ENCODE measurements around the gene MPPED2.

Gene MPPED2

DNA sequence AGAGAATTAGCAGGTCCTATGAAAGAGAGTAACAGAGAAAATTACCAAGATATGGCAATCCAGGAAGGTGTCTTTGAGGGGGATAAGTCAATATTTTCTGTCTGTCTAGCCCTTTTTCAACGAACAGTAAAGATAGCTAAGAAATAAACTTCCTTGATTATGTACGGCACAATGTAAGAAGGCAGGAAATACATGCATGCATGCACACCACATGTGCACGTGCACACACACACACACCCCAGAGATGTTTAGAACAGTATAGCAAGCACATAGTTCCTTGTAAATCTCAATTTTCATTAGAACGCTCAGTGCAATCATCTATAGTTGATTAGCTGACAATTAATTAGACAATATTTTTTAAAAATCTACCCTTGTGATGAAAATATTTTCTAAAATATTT is 74.7 kb downstream of the MPPED2 start:
- TF ChIP-seq EZH2 (optimal IDR thresholded peaks at IDR 0.05; ENCODE audit: low read depth, low read length) = no peak

DNA sequence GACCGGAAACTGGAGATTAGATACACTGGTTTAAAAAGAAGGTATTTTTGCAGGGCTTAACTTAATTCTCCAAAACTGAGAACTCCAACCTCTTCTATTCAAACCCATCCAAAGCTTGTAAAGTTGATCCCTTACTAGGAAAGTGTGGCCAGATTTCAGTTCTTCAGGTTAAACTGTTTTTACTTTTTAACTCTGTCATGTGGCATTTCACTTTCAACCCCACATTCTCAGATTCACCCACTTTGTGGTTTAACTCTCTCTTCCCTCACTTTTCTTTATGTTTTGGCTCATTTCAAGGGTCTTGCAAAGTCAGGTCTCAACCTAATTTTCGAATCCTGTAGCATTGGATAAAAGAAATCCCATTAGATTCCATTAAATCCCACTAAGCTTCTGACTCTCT is 75.4 kb downstream of the MPPED2 start:
- DNase-seq = no peak
- Histone ChIP-seq H3K9me3 (replicated peaks; ENCODE audit: insufficient read depth, low read length) (no peaks in the 10 kb centered on the region), H3K4me2 (ENCODE audit: low read depth, low read length) (no peak overlapping the region), H3K36me3 (replicated peaks; ENCODE audit: insufficient read depth, low read length) (no peaks in the 10 kb centered on the region), H3K79me2 (ENCODE audit: low read length) (no peaks in the 10 kb centered on the region), H3K27me3 (replicated peaks; ENCODE audit: insufficient read depth, low read length) (no peaks in the 10 kb centered on the region), H3K9me2 (replicated peaks; ENCODE audit: insufficient read depth, low read length) (no peaks in the 10 kb centered on the region), H3K4me1 (ENCODE audit: low read length) (no peaks in the 10 kb centered on the region), H3K9ac (ENCODE audit: low read length) (no peak overlapping the region), H4K20me1 (ENCODE audit: insufficient read depth, low read length) (no peaks in the 10 kb centered on the region), H3K4me3 (ENCODE audit: low read length) (no peak overlapping the region), H2AFZ (ENCODE audit: low read length) (no peak overlapping the region), H3F3A (ENCODE audit: insufficient read depth, low read length) (no peaks in the 10 kb centered on the region), H3K27ac (ENCODE audit: low read length) (no peak overlapping the region)
- TF ChIP-seq EZH2 (optimal IDR thresholded peaks at IDR 0.05; ENCODE audit: low read depth, low read length) (no peak), EZH2phosphoT487 (IDR thresholded peaks at IDR 0.05; ENCODE audit: low read length) (no peak)
- TF ChIP-seq, protein P1, sequence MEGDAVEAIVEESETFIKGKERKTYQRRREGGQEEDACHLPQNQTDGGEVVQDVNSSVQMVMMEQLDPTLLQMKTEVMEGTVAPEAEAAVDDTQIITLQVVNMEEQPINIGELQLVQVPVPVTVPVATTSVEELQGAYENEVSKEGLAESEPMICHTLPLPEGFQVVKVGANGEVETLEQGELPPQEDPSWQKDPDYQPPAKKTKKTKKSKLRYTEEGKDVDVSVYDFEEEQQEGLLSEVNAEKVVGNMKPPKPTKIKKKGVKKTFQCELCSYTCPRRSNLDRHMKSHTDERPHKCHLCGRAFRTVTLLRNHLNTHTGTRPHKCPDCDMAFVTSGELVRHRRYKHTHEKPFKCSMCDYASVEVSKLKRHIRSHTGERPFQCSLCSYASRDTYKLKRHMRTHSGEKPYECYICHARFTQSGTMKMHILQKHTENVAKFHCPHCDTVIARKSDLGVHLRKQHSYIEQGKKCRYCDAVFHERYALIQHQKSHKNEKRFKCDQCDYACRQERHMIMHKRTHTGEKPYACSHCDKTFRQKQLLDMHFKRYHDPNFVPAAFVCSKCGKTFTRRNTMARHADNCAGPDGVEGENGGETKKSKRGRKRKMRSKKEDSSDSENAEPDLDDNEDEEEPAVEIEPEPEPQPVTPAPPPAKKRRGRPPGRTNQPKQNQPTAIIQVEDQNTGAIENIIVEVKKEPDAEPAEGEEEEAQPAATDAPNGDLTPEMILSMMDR (IDR thresholded peaks at IDR 0.05; ENCODE audit: low read length) = no peak

More for the DNA sequence above, 74.7 kb downstream of the MPPED2 start:
- Histone ChIP-seq H3K4me1 (ENCODE audit: low read length) (no peaks in the 10 kb centered on the region), H3K36me3 (replicated peaks; ENCODE audit: insufficient read depth, low read length) (no peaks in the 10 kb centered on the region), H2AFZ (ENCODE audit: low read length) (no peak overlapping the region), H3K79me2 (ENCODE audit: low read length) (no peaks in the 10 kb centered on the region), H3K27me3 (replicated peaks; ENCODE audit: insufficient read depth, low read length) (no peaks in the 10 kb centered on the region), H3K9me3 (replicated peaks; ENCODE audit: insufficient read depth, low read length) (no peaks in the 10 kb centered on the region), H3K9me2 (replicated peaks; ENCODE audit: insufficient read depth, low read length) (no peaks in the 10 kb centered on the region), H4K20me1 (ENCODE audit: insufficient read depth, low read length) (no peaks in the 10 kb centered on the region), H3F3A (ENCODE audit: insufficient read depth, low read length) (no peaks in the 10 kb centered on the region), H3K4me2 (ENCODE audit: low read depth, low read length) (no peak overlapping the region), H3K27ac (ENCODE audit: low read length) (no peak overlapping the region), H3K4me3 (ENCODE audit: low read length) (no peak overlapping the region), H3K9ac (ENCODE audit: low read length) (no peak overlapping the region)
- no peak for DNase-seq

DNA sequence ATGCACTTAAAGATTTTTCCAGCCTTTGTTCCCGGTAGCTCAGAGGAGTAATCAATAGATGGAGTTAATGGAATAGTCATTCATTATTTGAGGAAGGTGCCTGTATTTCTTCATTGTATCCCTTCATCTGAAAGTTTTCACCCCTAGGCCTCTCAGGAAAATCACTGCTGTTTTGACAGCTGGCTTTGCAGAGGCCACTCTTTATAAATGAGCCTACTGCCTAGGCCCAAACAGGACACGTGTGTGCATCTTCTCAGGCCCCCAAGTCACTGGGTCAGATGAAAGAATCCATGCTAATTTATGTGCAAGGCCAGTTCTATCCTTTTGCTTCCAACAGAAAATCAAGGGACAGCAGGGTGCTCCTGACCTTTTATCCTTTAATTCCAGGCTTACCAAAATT is 76.8 kb downstream of the MPPED2 start:
- TF ChIP-seq, protein P1 (IDR thresholded peaks at IDR 0.05; ENCODE audit: low read length) = no peak
- TF ChIP-seq EZH2 (optimal IDR thresholded peaks at IDR 0.05; ENCODE audit: low read depth, low read length) (no peak), EZH2phosphoT487 (IDR thresholded peaks at IDR 0.05; ENCODE audit: low read length) (no peak)
- no peaks in the 10 kb centered on the region for H3K79me2 ChIP-seq (ENCODE audit: low read length)

DNA sequence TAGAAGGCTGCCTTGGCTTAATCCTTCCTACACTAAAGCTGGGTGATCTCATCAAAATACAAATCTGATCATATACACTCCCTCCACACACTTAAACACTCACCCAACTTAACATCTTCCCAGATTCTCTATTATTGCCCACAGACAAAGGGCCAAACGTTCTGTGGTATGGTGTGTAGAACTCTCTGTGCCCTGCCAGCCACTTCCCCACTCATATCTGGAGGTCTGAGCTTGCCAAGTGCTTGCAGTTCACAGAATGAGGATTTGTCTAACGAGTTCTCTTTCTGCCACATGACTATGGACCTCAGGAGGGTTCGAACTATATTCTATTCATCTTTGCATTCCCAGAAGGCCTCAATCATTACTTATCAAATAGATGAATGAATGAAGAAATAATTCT is 77.6 kb downstream of the MPPED2 start:
- Histone ChIP-seq H2AFZ (ENCODE audit: low read length) (no peak overlapping the region), H3F3A (ENCODE audit: insufficient read depth, low read length) (no peaks in the 10 kb centered on the region), H3K9me2 (replicated peaks; ENCODE audit: insufficient read depth, low read length) (no peaks in the 10 kb centered on the region), H3K27me3 (replicated peaks; ENCODE audit: insufficient read depth, low read length) (no peaks in the 10 kb centered on the region), H3K4me2 (ENCODE audit: low read depth, low read length) (no peak overlapping the region), H3K4me1 (ENCODE audit: low read length) (no peaks in the 10 kb centered on the region), H3K36me3 (replicated peaks; ENCODE audit: insufficient read depth, low read length) (no peaks in the 10 kb centered on the region), H4K20me1 (ENCODE audit: insufficient read depth, low read length) (no peaks in the 10 kb centered on the region), H3K9ac (ENCODE audit: low read length) (no peak overlapping the region), H3K79me2 (ENCODE audit: low read length) (no peaks in the 10 kb centered on the region), H3K27ac (ENCODE audit: low read length) (no peak overlapping the region), H3K4me3 (ENCODE audit: low read length) (no peak overlapping the region), H3K9me3 (replicated peaks; ENCODE audit: insufficient read depth, low read length) (no peaks in the 10 kb centered on the region)
- no peak for TF ChIP-seq EZH2 (optimal IDR thresholded peaks at IDR 0.05; ENCODE audit: low read depth, low read length)
- TF ChIP-seq, protein P1 (IDR thresholded peaks at IDR 0.05; ENCODE audit: low read length) = no peak
- no peak for TF ChIP-seq EZH2phosphoT487 (IDR thresholded peaks at IDR 0.05; ENCODE audit: low read length)
- no peak for DNase-seq

More for the DNA sequence above, 76.8 kb downstream of the MPPED2 start:
- H3K4me1 ChIP-seq (ENCODE audit: low read length) = no peaks in the 10 kb centered on the region
- H3F3A ChIP-seq (ENCODE audit: insufficient read depth, low read length) = no peaks in the 10 kb centered on the region
- no peaks in the 10 kb centered on the region for H3K9me2 ChIP-seq (replicated peaks; ENCODE audit: insufficient read depth, low read length)
- no peak for DNase-seq
- H4K20me1 ChIP-seq (ENCODE audit: insufficient read depth, low read length) = no peaks in the 10 kb centered on the region
- H2AFZ ChIP-seq (ENCODE audit: low read length) = no peak overlapping the region
- H3K9me3 ChIP-seq (replicated peaks; ENCODE audit: insufficient read depth, low read length) = no peaks in the 10 kb centered on the region
- no peak overlapping the region for H3K4me2 ChIP-seq (ENCODE audit: low read depth, low read length)
- no peaks in the 10 kb centered on the region for H3K36me3 ChIP-seq (replicated peaks; ENCODE audit: insufficient read depth, low read length)
- no peak overlapping the region for H3K9ac ChIP-seq (ENCODE audit: low read length)
- H3K27me3 ChIP-seq (replicated peaks; ENCODE audit: insufficient read depth, low read length) = no peaks in the 10 kb centered on the region
- no peak overlapping the region for H3K27ac ChIP-seq (ENCODE audit: low read length)
- no peak overlapping the region for H3K4me3 ChIP-seq (ENCODE audit: low read length)
